Activated T-helper 1 cell treated with anti-CD3 and anti-CD28 coated beads, Interleukin-12 subunit alpha, Interleukin-12 subunit beta, Interleukin-2, Interleukin-4 antibody, amounts not matched to agents 30 ng/mL and 10 ng/mL and 1 ng/mL, durations not matched to agents 14 hours and 24 hours and 36 hours (primary cell): ENCODE data around the gene PTCD1. TPM values are rescaled to one million over a fixed set of nuclear protein-coding genes. Genes with fewer than 3 reads are reported as not detected.
"Not testable (repeated sequence)": the region's sequence is repeated elsewhere in the genome, so short reads cannot be mapped to it uniquely, and the experiment has no call there.

Source experiments
- DNase-seq: peaks from one replicate; pipeline ENCODE4 v3.0.0; 2021; ENCODE audit warnings: low spot score
- H3K27ac Mint-ChIP-seq: one replicate; pipeline ENCODE4 v1.8.0; 2021; ENCODE audit warnings: mild to moderate bottlenecking, mixed read lengths
- H3K27me3 Mint-ChIP-seq: one replicate; pipeline ENCODE4 v1.8.0; 2022; ENCODE audit warnings: mild to moderate bottlenecking, moderate library complexity, mixed read lengths; ENCODE audit not compliant: insufficient read depth
- H3K36me3 Mint-ChIP-seq: one replicate; pipeline ENCODE4 v1.8.0; 2021; ENCODE audit warnings: low read depth, mixed read lengths
- H3K4me1 Mint-ChIP-seq: one replicate; pipeline ENCODE4 v1.8.0; 2021; ENCODE audit warnings: low read depth, mixed read lengths
- H3K4me3 Mint-ChIP-seq: one replicate; pipeline ENCODE4 v1.8.0; 2021; ENCODE audit warnings: mild to moderate bottlenecking, moderate library complexity, mixed read lengths
- H3K9me3 Mint-ChIP-seq: one replicate; pipeline ENCODE4 v1.8.0; 2021; ENCODE audit warnings: mixed read lengths
- intact Hi-C: fragments of 100-400 bp; cut with micrococcal nuclease; formaldehyde crosslinking; loops from one replicate; pipeline ENCODE4 v1.15.1; 2024
- total RNA-seq: library from RNA; stranded (reverse); gene quantifications from 2 replicates; pipeline ENCODE4 v1.2.3, GENCODE V29; 2022

Gene PTCD1
- total RNA-seq, 1 donor from 2014 or later = 16.0 TPM

GRCh38 chr7:99418260-99418659, 20.3 kb downstream of the PTCD1 start:
- Mint-ChIP-seq H3K9me3 (no peaks in the 10 kb centered on the region), H3K27me3 (no peaks in the 10 kb centered on the region), H3K4me1 (peaks cover 5% of the 10 kb centered on the region), H3K27ac (no peak overlapping the region), H3K4me3 (no peak overlapping the region), H3K36me3 (peaks cover 41% of the 10 kb centered on the region)
- intact Hi-C loops = no loop called here
- no peak for DNase-seq

GRCh38 chr7:99415513-99416127, 23.0 kb downstream of the PTCD1 start:
- intact Hi-C loops = loop anchor here (1.0 kb wide), 1 partner anchor 50 kb away; no protein-coding TSS in a partner anchor
- H3K4me1 Mint-ChIP-seq, H3K4me3 Mint-ChIP-seq, DNase-seq, H3K27me3 Mint-ChIP-seq, H3K9me3 Mint-ChIP-seq: not testable (repeated sequence)
- Mint-ChIP-seq H3K27ac (peak overlapping the region; percentile 63), H3K36me3 (peaks cover 51% of the 10 kb centered on the region)

- no peaks in the 10 kb centered on the region for H3K27me3 Mint-ChIP-seq
- peak overlapping the region; percentile 47 for H3K27ac Mint-ChIP-seq
- no peak for DNase-seq
- H3K4me3 Mint-ChIP-seq = peak overlapping the region; percentile 98
- peaks cover 38% of the 10 kb centered on the region for H3K4me1 Mint-ChIP-seq
- no peaks in the 10 kb centered on the region for H3K9me3 Mint-ChIP-seq
- H3K36me3 Mint-ChIP-seq = peaks cover 41% of the 10 kb centered on the region
- intact Hi-C loops = no loop called here
These were observed 28.0 kb downstream of the PTCD1 start for GRCh38 chr7:99410635-99411034.

- Mint-ChIP-seq H3K4me1 (peaks cover 38% of the 10 kb centered on the region), H3K9me3 (no peaks in the 10 kb centered on the region), H3K36me3 (peaks cover 36% of the 10 kb centered on the region), H3K27me3 (no peaks in the 10 kb centered on the region), H3K27ac (peak overlapping the region; percentile 98), H3K4me3 (peak overlapping the region; percentile 98)
- no peak for DNase-seq
- intact Hi-C loops = loop anchor here (1.0 to 5.0 kb wide), 4 partner anchors 28 to 1807 kb away; partner anchors contain the start of genes CPSF4, MEPCE, PLOD3 and PTCD1
These were observed 28.8 kb downstream of the PTCD1 start for GRCh38 chr7:99409806-99410205.

GRCh38 chr7:99409192-99409572, 29.4 kb downstream of the PTCD1 start:
- Mint-ChIP-seq H3K36me3 (peaks cover 34% of the 10 kb centered on the region), H3K4me3 (peak overlapping the region; percentile 98), H3K27ac (peak overlapping the region; percentile 98), H3K27me3 (no peaks in the 10 kb centered on the region), H3K9me3 (no peaks in the 10 kb centered on the region), H3K4me1 (peaks cover 40% of the 10 kb centered on the region)
- peak; percentile 6 for DNase-seq
- intact Hi-C loops = loop anchor here (1.0 to 5.0 kb wide), 4 partner anchors 29 to 1808 kb away; partner anchors contain the start of genes CPSF4, MEPCE, PLOD3 and PTCD1

- peaks cover 39% of the 10 kb centered on the region for H3K36me3 Mint-ChIP-seq
- H3K27ac Mint-ChIP-seq = peak within 1 kb of the TSS; percentile 98
- H3K9me3 Mint-ChIP-seq = no peaks in the 10 kb centered on the region
- peak; percentile 92 for DNase-seq
- intact Hi-C loops = loop anchor here (1.0 to 5.0 kb wide), 12 partner anchors 15 to 1809 kb away; partner anchors contain the start of genes ARPC1B, CPSF4, MEPCE and PLOD3
- H3K4me3 Mint-ChIP-seq = peak within 1 kb of the TSS; percentile 98
- H3K4me1 Mint-ChIP-seq = peaks cover 43% of the 10 kb centered on the region
- no peaks in the 10 kb centered on the region for H3K27me3 Mint-ChIP-seq
These were observed 30.0 kb downstream of the PTCD1 start, which contains the start of the genes BUD31 and PDAP1 for GRCh38 chr7:99408379-99409191. Gene BUD31 (plus strand): TSS chr7:99408969. CDS start chr7:99411093, 2,124 bp downstream. Gene PDAP1 (minus strand): TSS chr7:99408597. CDS start chr7:99408548, 49 bp downstream.

GRCh38 chr7:99407872-99408378, 30.7 kb downstream of the PTCD1 start:
- intact Hi-C loops = loop anchor here (1.0 to 5.0 kb wide), 11 partner anchors 15 to 1809 kb away; partner anchors contain the start of genes ARPC1B, MEPCE, PLOD3 and PPP1R35
- peaks cover 40% of the 10 kb centered on the region for H3K36me3 Mint-ChIP-seq
- DNase-seq = peak; percentile 21
- peak overlapping the region; percentile 98 for H3K4me3 Mint-ChIP-seq
- H3K27ac Mint-ChIP-seq = peak overlapping the region; percentile 98
- H3K27me3 Mint-ChIP-seq = no peaks in the 10 kb centered on the region
- H3K4me1 Mint-ChIP-seq = peaks cover 43% of the 10 kb centered on the region
- H3K9me3 Mint-ChIP-seq = no peaks in the 10 kb centered on the region

- no peak for DNase-seq
- Mint-ChIP-seq H3K9me3 (no peaks in the 10 kb centered on the region), H3K4me3 (peak overlapping the region; percentile 98), H3K27me3 (no peaks in the 10 kb centered on the region), H3K4me1 (peaks cover 43% of the 10 kb centered on the region), H3K27ac (peak overlapping the region; percentile 48), H3K36me3 (peaks cover 39% of the 10 kb centered on the region)
- intact Hi-C loops = loop anchor here (5.0 kb wide), 1 partner anchor 1811 kb away; the partner anchor contains the start of genes PLOD3 and ZNHIT1
These were observed 32.0 kb downstream of the PTCD1 start for GRCh38 chr7:99406557-99406956.

- H3K9me3 Mint-ChIP-seq = no peaks in the 10 kb centered on the region
- H3K36me3 Mint-ChIP-seq = peaks cover 37% of the 10 kb centered on the region
- no peaks in the 10 kb centered on the region for H3K27me3 Mint-ChIP-seq
- intact Hi-C loops = loop anchor here (5.0 kb wide), 1 partner anchor 1812 kb away; the partner anchor contains the start of genes PLOD3 and ZNHIT1
- H3K4me3 Mint-ChIP-seq = no peak overlapping the region
- no peak overlapping the region for H3K27ac Mint-ChIP-seq
- no peak for DNase-seq
- peaks cover 37% of the 10 kb centered on the region for H3K4me1 Mint-ChIP-seq
These were observed 33.6 kb downstream of the PTCD1 start for GRCh38 chr7:99404977-99405320.

GRCh38 chr7:99404235-99404976, 34.2 kb downstream of the PTCD1 start:
- Mint-ChIP-seq H3K4me1 (peaks cover 32% of the 10 kb centered on the region), H3K27me3 (no peaks in the 10 kb centered on the region), H3K4me3 (no peak overlapping the region), H3K36me3 (peaks cover 38% of the 10 kb centered on the region), H3K9me3 (no peaks in the 10 kb centered on the region), H3K27ac (peak overlapping the region; percentile 11)
- intact Hi-C loops = no loop called here
- no peak for DNase-seq

GRCh38 chr7:99403764-99404163, 34.8 kb downstream of the PTCD1 start:
- Mint-ChIP-seq H3K4me3 (no peak overlapping the region), H3K27ac (no peak overlapping the region), H3K36me3 (peaks cover 40% of the 10 kb centered on the region), H3K9me3 (no peaks in the 10 kb centered on the region), H3K4me1 (peaks cover 30% of the 10 kb centered on the region), H3K27me3 (no peaks in the 10 kb centered on the region)
- intact Hi-C loops = no loop called here
- DNase-seq = no peak

GRCh38 chr7:99402854-99403253, 35.7 kb downstream of the PTCD1 start:
- intact Hi-C loops = no loop called here
- no peaks in the 10 kb centered on the region for H3K27me3 Mint-ChIP-seq
- H3K4me3 Mint-ChIP-seq = no peak overlapping the region
- no peaks in the 10 kb centered on the region for H3K9me3 Mint-ChIP-seq
- no peak overlapping the region for H3K27ac Mint-ChIP-seq
- H3K36me3 Mint-ChIP-seq = peaks cover 47% of the 10 kb centered on the region
- no peak for DNase-seq
- peaks cover 29% of the 10 kb centered on the region for H3K4me1 Mint-ChIP-seq
